Measurements from ENCODE around the gene RABGEF1. TPM values are rescaled to one million over a fixed set of nuclear protein-coding genes. Genes with fewer than 3 reads are reported as not detected.
"Not testable (repeated sequence)": the region's sequence is repeated elsewhere in the genome, so short reads cannot be mapped to it uniquely, and the experiment has no call there.

RABGEF1 gene
- 10 to 100 TPM; 11.4 to 19.0 (median 16.5) TPM for total RNA-seq
- polyA plus RNA-seq = 7.7 TPM
- long read RNA-seq, donor 1, transcript RABGEF1-201 (9 exons, 3,733 nt) = major isoform, 16 of 38 reads
- long read RNA-seq, donor 1, partial matches to known transcripts = 0 of 38 reads
- long read RNA-seq, donor 1, other reads (novel, unspliced or antisense) = 19 of 38 reads
- long read RNA-seq, donor 2, partial matches to known transcripts = 4 of 11 reads
- long read RNA-seq, donor 2, other reads (novel, unspliced or antisense) = 4 of 11 reads
- long read RNA-seq, donor 3, transcript RABGEF1-201 (9 exons, 3,733 nt) = major isoform, 28 of 61 reads
- long read RNA-seq, donor 3, partial matches to known transcripts = 4 of 61 reads
- long read RNA-seq, donor 3, other reads (novel, unspliced or antisense) = 28 of 61 reads
- long read RNA-seq, donor 4, transcript RABGEF1-201 (9 exons, 3,733 nt) = major isoform, 5 of 10 reads
- long read RNA-seq, donor 4, partial matches to known transcripts = 0 of 10 reads
- long read RNA-seq, donor 4, other reads (novel, unspliced or antisense) = 5 of 10 reads

- intact Hi-C loops (cut with DNase I) = no loop called here
- H3K27me3 ChIP-seq (ENCODE audit: control insufficient read depth, insufficient read depth) = no peaks in the 10 kb centered on the region
- peak within 1 kb of the TSS; percentile 86 for H3K27ac ChIP-seq (ENCODE audit: low read length)
- peak; percentile 99 to 100 (median 99) for DNase-seq
- no peaks in the 10 kb centered on the region for H3K9me3 ChIP-seq (ENCODE audit: control insufficient read depth, low read length)
- H3K4me1 ChIP-seq (ENCODE audit: control insufficient read depth, insufficient read depth, low read length) = no peaks in the 10 kb centered on the region
- peak within 1 kb of the TSS; percentile 61 for H3K4me3 ChIP-seq (ENCODE audit: low read length)
- under 1% methylated on average over 85 of the region's 85 CpGs for WGBS
- peak; percentile 97 to 98 for ATAC-seq
These were observed at the start of gene RABGEF1 for GRCh38 chr7:66740302-66740979. Gene RABGEF1 (plus strand): TSS chr7:66740733. CDS start chr7:66771900, 31,167 bp downstream.

GRCh38 chr7:66693331-66693730 lies 47.2 kb upstream of the RABGEF1 start:
- intact Hi-C loops (cut with DNase I) = no loop called here
- ATAC-seq = no peak
- no peaks in the 10 kb centered on the region for H3K9me3 ChIP-seq (ENCODE audit: control insufficient read depth, low read length)
- no peak for DNase-seq
- H3K4me3 ChIP-seq (ENCODE audit: low read length) = no peak overlapping the region
- no peaks in the 10 kb centered on the region for H3K27me3 ChIP-seq (ENCODE audit: control insufficient read depth, insufficient read depth)
- H3K27ac ChIP-seq (ENCODE audit: low read length) = no peak overlapping the region
- WGBS = 75% methylated on average over 4 of the region's 4 CpGs
- no peaks in the 10 kb centered on the region for H3K4me1 ChIP-seq (ENCODE audit: control insufficient read depth, insufficient read depth, low read length)

GRCh38 chr7:66694286-66694685 lies 46.2 kb upstream of the RABGEF1 start:
- no peak overlapping the region for H3K4me3 ChIP-seq (ENCODE audit: low read length)
- no peak overlapping the region for H3K27ac ChIP-seq (ENCODE audit: low read length)
- H3K4me1 ChIP-seq (ENCODE audit: control insufficient read depth, insufficient read depth, low read length) = no peaks in the 10 kb centered on the region
- ATAC-seq = no peak
- no peak for DNase-seq
- H3K9me3 ChIP-seq (ENCODE audit: control insufficient read depth, low read length) = no peaks in the 10 kb centered on the region
- 95% methylated on average over 11 of the region's 11 CpGs for WGBS
- intact Hi-C loops (cut with DNase I) = no loop called here
- H3K27me3 ChIP-seq (ENCODE audit: control insufficient read depth, insufficient read depth) = no peaks in the 10 kb centered on the region

DNA sequence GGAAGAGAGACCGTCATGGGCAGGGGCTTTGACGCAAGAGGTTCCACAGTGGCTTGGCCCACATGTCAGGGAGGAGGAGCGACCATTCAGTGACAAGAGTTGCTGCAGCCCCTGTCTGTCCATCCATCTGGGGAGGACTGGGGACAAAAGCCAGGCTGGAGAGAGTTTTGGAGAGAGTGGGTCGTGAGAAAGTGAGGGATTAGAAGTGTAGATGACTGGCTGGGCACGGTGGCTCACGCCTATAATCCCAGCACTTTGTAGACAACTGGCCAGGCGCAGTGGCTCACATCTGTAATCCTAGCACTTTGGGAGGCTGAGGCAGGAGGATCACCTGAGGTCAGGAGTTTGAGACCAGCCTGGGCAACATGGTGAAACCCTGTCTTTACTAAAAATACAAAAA lies 45.1 kb upstream of the RABGEF1 start:
- H3K27ac ChIP-seq (ENCODE audit: low read length); H3K4me3 ChIP-seq (ENCODE audit: low read length); H3K27me3 ChIP-seq (ENCODE audit: control insufficient read depth, insufficient read depth); DNase-seq; H3K4me1 ChIP-seq (ENCODE audit: control insufficient read depth, insufficient read depth, low read length); ATAC-seq; intact Hi-C loops (cut with DNase I); H3K9me3 ChIP-seq (ENCODE audit: control insufficient read depth, low read length): not testable (repeated sequence)
- 87% methylated on average over 7 of the region's 7 CpGs for WGBS

GRCh38 chr7:66696134-66696533 lies 44.4 kb upstream of the RABGEF1 start:
- WGBS = 84% methylated on average over 5 of the region's 5 CpGs
- H3K4me3 ChIP-seq (ENCODE audit: low read length); H3K27me3 ChIP-seq (ENCODE audit: control insufficient read depth, insufficient read depth); H3K27ac ChIP-seq (ENCODE audit: low read length); ATAC-seq; H3K9me3 ChIP-seq (ENCODE audit: control insufficient read depth, low read length); DNase-seq; intact Hi-C loops (cut with DNase I); H3K4me1 ChIP-seq (ENCODE audit: control insufficient read depth, insufficient read depth, low read length): not testable (repeated sequence)

DNA sequence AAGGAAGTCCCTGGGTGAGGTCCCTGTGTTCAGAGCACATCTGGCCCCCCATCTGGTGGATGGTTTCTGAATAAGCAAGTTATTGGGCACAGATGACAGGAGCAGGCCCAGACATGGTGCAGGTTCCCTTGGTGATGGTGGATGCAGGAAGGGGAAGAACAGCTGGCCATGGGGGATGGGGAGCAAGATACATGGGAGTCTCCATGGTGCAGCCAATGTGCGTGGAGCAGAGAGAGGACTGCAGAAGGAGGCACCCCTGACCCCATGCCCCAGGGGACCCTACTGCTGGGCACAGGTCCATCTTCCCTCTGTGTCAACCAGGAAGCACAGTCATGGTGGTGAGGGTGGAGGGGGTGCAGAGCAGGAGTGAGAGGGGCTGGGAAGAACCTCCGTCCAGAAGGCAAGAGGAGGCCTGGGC lies 43.8 kb upstream of the RABGEF1 start:
- Histone ChIP-seq H3K27me3 (ENCODE audit: control insufficient read depth, insufficient read depth) (no peaks in the 10 kb centered on the region), H3K9me3 (ENCODE audit: control insufficient read depth, low read length) (no peaks in the 10 kb centered on the region), H3K4me3 (ENCODE audit: low read length) (no peak overlapping the region), H3K4me1 (ENCODE audit: control insufficient read depth, insufficient read depth, low read length) (no peaks in the 10 kb centered on the region), H3K27ac (ENCODE audit: low read length) (no peak overlapping the region)
- DNase-seq = peak; percentile 35 to 79 (median 68)
- intact Hi-C loops (cut with DNase I) = no loop called here
- peak; percentile 4 to 20 for ATAC-seq
- WGBS = 74% methylated on average over 2 of the region's 2 CpGs

- no peak overlapping the region for H3K4me3 ChIP-seq (ENCODE audit: low read length)
- no peaks in the 10 kb centered on the region for H3K27me3 ChIP-seq (ENCODE audit: control insufficient read depth, insufficient read depth)
- peak; percentile 73 to 85 (median 79) for DNase-seq
- H3K27ac ChIP-seq (ENCODE audit: low read length) = no peak overlapping the region
- 47% methylated on average over 20 of the region's 20 CpGs for WGBS
- peak; percentile 59 to 74 for ATAC-seq
- intact Hi-C loops (cut with DNase I) = no loop called here
- H3K4me1 ChIP-seq (ENCODE audit: control insufficient read depth, insufficient read depth, low read length) = no peaks in the 10 kb centered on the region
- H3K9me3 ChIP-seq (ENCODE audit: control insufficient read depth, low read length) = no peaks in the 10 kb centered on the region
These were observed 42.8 kb upstream of the RABGEF1 start for GRCh38 chr7:66697449-66698438.

DNA sequence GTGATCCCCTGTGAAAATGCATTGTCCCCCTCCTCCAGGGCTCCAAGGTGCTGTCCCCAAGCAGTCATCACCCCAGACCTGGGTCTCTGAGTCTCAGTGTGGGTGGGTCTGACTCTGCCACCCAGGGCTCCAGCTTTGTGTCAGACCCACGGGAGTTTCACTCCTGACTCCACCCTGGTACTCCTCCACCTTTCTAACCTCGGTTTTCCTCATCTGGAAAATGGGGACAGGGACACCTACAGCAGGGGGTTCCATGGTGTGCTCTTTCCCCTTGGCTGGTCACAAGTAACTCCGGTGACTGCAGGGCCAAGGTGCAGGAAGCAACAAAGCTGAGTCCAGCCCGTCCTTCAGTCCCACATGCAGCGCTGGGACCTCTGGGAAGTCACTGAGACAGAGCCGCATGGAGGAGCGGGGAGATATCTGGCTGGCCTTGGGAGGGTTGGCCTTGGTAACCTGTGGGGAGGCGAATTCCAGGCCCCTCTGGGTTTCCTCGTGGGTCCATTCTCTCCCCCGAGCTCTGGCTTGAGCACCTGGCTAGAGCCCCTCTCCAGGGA lies 41.8 kb upstream of the RABGEF1 start:
- intact Hi-C loops (cut with DNase I) = no loop called here

DNA sequence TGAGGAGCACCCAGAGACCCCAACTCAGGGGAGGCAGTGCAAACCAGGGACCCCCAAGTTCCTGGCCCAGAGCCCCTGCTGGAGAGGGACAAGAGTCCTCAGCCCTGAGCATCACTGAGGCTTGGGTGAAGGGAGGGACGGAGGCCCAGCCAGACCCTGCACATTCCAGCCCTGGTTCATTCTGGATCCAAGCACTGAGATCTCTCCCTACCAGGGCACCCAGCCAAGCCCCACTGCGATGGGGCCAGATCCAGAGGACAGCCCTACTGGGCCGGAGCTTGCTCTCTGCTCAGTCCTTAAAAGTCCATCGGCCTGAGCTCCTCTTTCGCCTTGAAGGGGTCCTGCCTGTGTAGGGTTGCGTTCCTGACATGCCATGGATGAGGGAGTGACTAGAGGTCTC lies 40.5 kb upstream of the RABGEF1 start:
- H3K27ac ChIP-seq (ENCODE audit: low read length) = no peak overlapping the region
- intact Hi-C loops (cut with DNase I) = no loop called here
- H3K27me3 ChIP-seq (ENCODE audit: control insufficient read depth, insufficient read depth) = no peaks in the 10 kb centered on the region
- H3K9me3 ChIP-seq (ENCODE audit: control insufficient read depth, low read length) = no peaks in the 10 kb centered on the region
- DNase-seq = peak; percentile 76 to 92 (median 91)
- peak; percentile 41 to 84 for ATAC-seq
- H3K4me1 ChIP-seq (ENCODE audit: control insufficient read depth, insufficient read depth, low read length) = no peaks in the 10 kb centered on the region
- WGBS = 46% methylated on average over 6 of the region's 6 CpGs
- no peak overlapping the region for H3K4me3 ChIP-seq (ENCODE audit: low read length)

More for the DNA sequence above, 41.8 kb upstream of the RABGEF1 start:
- no peaks in the 10 kb centered on the region for H3K27me3 ChIP-seq (ENCODE audit: control insufficient read depth, insufficient read depth)
- H3K4me3 ChIP-seq (ENCODE audit: low read length) = no peak overlapping the region
- H3K27ac ChIP-seq (ENCODE audit: low read length) = no peak overlapping the region
- 77% methylated on average over 10 of the region's 10 CpGs for WGBS
- ATAC-seq (no peak), DNase-seq (no peak)
- no peaks in the 10 kb centered on the region for H3K9me3 ChIP-seq (ENCODE audit: control insufficient read depth, low read length)
- no peaks in the 10 kb centered on the region for H3K4me1 ChIP-seq (ENCODE audit: control insufficient read depth, insufficient read depth, low read length)

- Histone ChIP-seq H3K4me1 (ENCODE audit: control insufficient read depth, insufficient read depth, low read length) (no peaks in the 10 kb centered on the region), H3K4me3 (ENCODE audit: low read length) (no peak overlapping the region), H3K27ac (ENCODE audit: low read length) (no peak overlapping the region), H3K27me3 (ENCODE audit: control insufficient read depth, insufficient read depth) (no peaks in the 10 kb centered on the region), H3K9me3 (ENCODE audit: control insufficient read depth, low read length) (no peaks in the 10 kb centered on the region)
- ATAC-seq = peak in 1 of 2 donors; percentile 3
- DNase-seq = no peak
- intact Hi-C loops (cut with DNase I) = no loop called here
- WGBS = 94% methylated on average over 7 of the region's 7 CpGs
These were observed 39.9 kb upstream of the RABGEF1 start for GRCh38 chr7:66700633-66701131.

Data from right cardiac atrium (tissue), 5 donors.